Neural cell (in vitro differentiated cells): ENCODE results near the gene GALNT2. TPM values are rescaled to one million over a fixed set of nuclear protein-coding genes. Genes with fewer than 3 reads are reported as not detected.

Experiments used
- H2AFZ ChIP-seq: fragments of 200-600, 300-800 bp; sonication (generic), shearing (Covaris generic); 2 replicates; pipeline ENCODE4 v1.6.0; 2014; ENCODE audit warnings: low read depth, mild to moderate bottlenecking, antibody characterized with exemption, low read length, moderate library complexity
- H3F3A ChIP-seq: fragments of 200-600 bp; shearing (Covaris generic); 2 replicates; pipeline ENCODE4 v1.6.1; 2016; ENCODE audit warnings: mild to moderate bottlenecking, moderate library complexity, mixed read lengths, antibody characterized with exemption, low read length; ENCODE audit not compliant: insufficient read depth, poor library complexity, severe bottlenecking
- H3K27ac ChIP-seq: fragments of 200-600, 300-800 bp; sonication (generic), shearing (Covaris generic); 2 replicates; pipeline ENCODE4 v1.5.1; 2014; ENCODE audit warnings: mild to moderate bottlenecking, low read length, moderate library complexity
- H3K27me3 ChIP-seq: fragments of 300-800, 200-600 bp; sonication (generic), shearing (Covaris generic); 2 replicates; pipeline ENCODE4 v1.6.0; 2014; ENCODE audit warnings: mild to moderate bottlenecking, low read depth, low read length, moderate library complexity; ENCODE audit not compliant: insufficient read depth
- H3K36me3 ChIP-seq: fragments of 300-800, 200-600 bp; sonication (generic), shearing (Covaris generic); 2 replicates; pipeline ENCODE4 v1.5.1; 2014; ENCODE audit warnings: mild to moderate bottlenecking, antibody characterized with exemption, low read length, moderate library complexity; ENCODE audit not compliant: insufficient read depth
- H3K4me2 ChIP-seq: fragments of 300-800, 200-600 bp; sonication (generic), shearing (Covaris generic); 2 replicates; pipeline ENCODE4 v1.6.0; 2014; ENCODE audit warnings: mild to moderate bottlenecking, low read length
- H3K4me3 ChIP-seq: fragments of 300-800, 200-600 bp; sonication (generic), shearing (Covaris generic); 2 replicates; pipeline ENCODE4 v1.5.1; 2014; ENCODE audit warnings: mild to moderate bottlenecking, low read length, moderate library complexity
- H3K79me2 ChIP-seq: fragments of 200-600 bp; shearing (Covaris generic); replicated peaks from 2 replicates; pipeline ENCODE4 v1.6.0; 2014; ENCODE audit warnings: mild to moderate bottlenecking, low read length, moderate library complexity; ENCODE audit not compliant: insufficient read depth
- H3K9ac ChIP-seq: fragments of 300-800, 200-600 bp; sonication (generic), shearing (Covaris generic); 2 replicates; pipeline ENCODE4 v1.6.1; 2016; ENCODE audit warnings: mild to moderate bottlenecking, low read length, mixed read lengths
- H3K9me2 ChIP-seq: fragments of 200-600 bp; shearing (Covaris generic); 2 replicates; pipeline ENCODE4 v1.6.1; 2016; ENCODE audit warnings: mild to moderate bottlenecking, low read length, mixed read lengths; ENCODE audit not compliant: insufficient read depth
- H3K9me3 ChIP-seq: fragments of 200-600, 300-800 bp; sonication (generic), shearing (Covaris generic); 2 replicates; pipeline ENCODE4 v1.6.1; 2016; ENCODE audit warnings: mild to moderate bottlenecking, mixed run types, low read length, moderate library complexity, mixed read lengths
- H4K20me1 ChIP-seq: fragments of 200-600 bp; shearing (Covaris generic); 2 replicates; pipeline ENCODE4 v1.6.1; 2016; ENCODE audit warnings: mild to moderate bottlenecking, mixed run types; ENCODE audit not compliant: insufficient read depth
- EP300 ChIP-seq: fragments of 450-650 bp; conservative IDR thresholded peaks from 2 replicates; pipeline ENCODE4 v1.6.1; 2014; ENCODE audit warnings: antibody characterized with exemption, mild to moderate bottlenecking, moderate library complexity; ENCODE audit not compliant: poor library complexity, severe bottlenecking
- EZH2 ChIP-seq: fragments of 200-600, 300-800 bp; shearing (Covaris generic), sonication (generic); IDR thresholded peaks from 2 replicates; pipeline ENCODE4 v1.6.1; 2014; ENCODE audit warnings: antibody characterized with exemption, low read length, borderline replicate concordance, mild to moderate bottlenecking; ENCODE audit not compliant: insufficient read depth, poor library complexity, severe bottlenecking
- MXI1 ChIP-seq: fragments of 450-650 bp; conservative IDR thresholded peaks from 2 replicates; pipeline ENCODE4 v1.6.1; 2014; ENCODE audit warnings: antibody characterized with exemption, mild to moderate bottlenecking; ENCODE audit not compliant: poor library complexity, severe bottlenecking
- POLR2AphosphoS5 ChIP-seq: IDR thresholded peaks from 2 replicates; pipeline ENCODE4 v1.6.1; 2012
- RAD21 ChIP-seq: fragments of 450-650 bp; conservative IDR thresholded peaks from 2 replicates; pipeline ENCODE4 v1.6.1; 2014; ENCODE audit warnings: antibody characterized with exemption, mild to moderate bottlenecking, moderate library complexity
- SMC3 ChIP-seq: fragments of 450-650 bp; conservative IDR thresholded peaks from 2 replicates; pipeline ENCODE4 v1.6.1; 2014; ENCODE audit warnings: antibody characterized with exemption, mild to moderate bottlenecking, moderate library complexity; ENCODE audit not compliant: poor library complexity
- TAF1 ChIP-seq: IDR thresholded peaks from 2 replicates; pipeline ENCODE4 v1.6.1; 2012; ENCODE audit warnings: low read depth
- polyA plus RNA-seq: library from polyadenylated mRNA; depleted of rRNA; stranded (reverse); fragments of >200 nt; gene quantifications from 2 replicates; pipeline ENCODE4 v1.2.3, GENCODE V29; 2014
- TF ChIP-seq, protein P1 (sequence below): fragments of 450-650 bp; IDR thresholded peaks from 2 replicates; pipeline ENCODE4 v1.5.1; 2014; ENCODE audit warnings: antibody characterized with exemption, mild to moderate bottlenecking, moderate library complexity; ENCODE audit not compliant: poor library complexity, severe bottlenecking
- TF ChIP-seq, protein P2 (sequence below): IDR thresholded peaks from 2 replicates; pipeline ENCODE4 v1.6.1; 2012; ENCODE audit warnings: borderline replicate concordance

Gene GALNT2
- polyA plus RNA-seq, 1 donor from 2014 or later = 38.8 TPM

DNA sequence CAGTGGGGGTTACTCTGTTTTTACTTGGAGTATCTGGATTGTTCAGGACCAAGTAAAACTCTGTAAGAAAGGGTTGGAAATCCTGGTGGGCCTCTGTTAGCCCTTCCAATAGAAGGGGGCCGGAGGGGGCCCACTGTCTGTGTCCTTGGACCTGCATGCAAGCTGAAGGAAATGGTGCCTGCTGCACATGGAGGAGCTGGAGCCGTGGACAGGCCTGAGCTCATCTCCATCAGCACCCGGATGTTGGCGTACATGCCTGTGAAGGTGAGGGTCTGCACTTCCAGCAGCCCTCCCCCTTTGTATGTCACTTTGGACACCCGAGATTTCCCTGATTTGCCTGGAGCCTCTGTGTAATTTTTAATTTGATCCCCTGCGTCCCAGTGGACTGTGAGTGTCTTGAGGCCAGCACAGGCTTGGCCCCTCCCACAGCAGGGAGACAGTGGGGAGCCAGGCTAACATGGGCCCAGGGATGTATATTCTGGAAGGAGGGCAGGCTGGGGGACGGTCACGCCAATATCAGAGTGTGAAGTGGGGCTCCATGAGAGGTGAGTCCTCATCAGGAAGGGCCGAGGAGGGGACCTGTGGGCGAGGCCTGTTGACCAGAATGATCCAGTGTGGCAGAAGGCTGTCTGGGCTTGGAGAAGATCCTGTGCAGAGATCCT, 16.8 kb downstream of the GALNT2 start:
- no peak overlapping the region for H3K4me2 ChIP-seq
- no peaks in the 10 kb centered on the region for H3K27me3 ChIP-seq
- H4K20me1 ChIP-seq = no peaks in the 10 kb centered on the region
- H3K79me2 ChIP-seq = peaks cover 66% of the 10 kb centered on the region
- H3K9me3 ChIP-seq = no peaks in the 10 kb centered on the region
- H3K36me3 ChIP-seq = no peaks in the 10 kb centered on the region
- no peaks in the 10 kb centered on the region for H3F3A ChIP-seq
- H3K27ac ChIP-seq = no peak overlapping the region
- TF ChIP-seq, protein P1, sequence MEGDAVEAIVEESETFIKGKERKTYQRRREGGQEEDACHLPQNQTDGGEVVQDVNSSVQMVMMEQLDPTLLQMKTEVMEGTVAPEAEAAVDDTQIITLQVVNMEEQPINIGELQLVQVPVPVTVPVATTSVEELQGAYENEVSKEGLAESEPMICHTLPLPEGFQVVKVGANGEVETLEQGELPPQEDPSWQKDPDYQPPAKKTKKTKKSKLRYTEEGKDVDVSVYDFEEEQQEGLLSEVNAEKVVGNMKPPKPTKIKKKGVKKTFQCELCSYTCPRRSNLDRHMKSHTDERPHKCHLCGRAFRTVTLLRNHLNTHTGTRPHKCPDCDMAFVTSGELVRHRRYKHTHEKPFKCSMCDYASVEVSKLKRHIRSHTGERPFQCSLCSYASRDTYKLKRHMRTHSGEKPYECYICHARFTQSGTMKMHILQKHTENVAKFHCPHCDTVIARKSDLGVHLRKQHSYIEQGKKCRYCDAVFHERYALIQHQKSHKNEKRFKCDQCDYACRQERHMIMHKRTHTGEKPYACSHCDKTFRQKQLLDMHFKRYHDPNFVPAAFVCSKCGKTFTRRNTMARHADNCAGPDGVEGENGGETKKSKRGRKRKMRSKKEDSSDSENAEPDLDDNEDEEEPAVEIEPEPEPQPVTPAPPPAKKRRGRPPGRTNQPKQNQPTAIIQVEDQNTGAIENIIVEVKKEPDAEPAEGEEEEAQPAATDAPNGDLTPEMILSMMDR = no peak
- no peak overlapping the region for H3K9ac ChIP-seq
- no peak overlapping the region for H2AFZ ChIP-seq
- no peak overlapping the region for H3K4me3 ChIP-seq
- no peaks in the 10 kb centered on the region for H3K9me2 ChIP-seq

DNA sequence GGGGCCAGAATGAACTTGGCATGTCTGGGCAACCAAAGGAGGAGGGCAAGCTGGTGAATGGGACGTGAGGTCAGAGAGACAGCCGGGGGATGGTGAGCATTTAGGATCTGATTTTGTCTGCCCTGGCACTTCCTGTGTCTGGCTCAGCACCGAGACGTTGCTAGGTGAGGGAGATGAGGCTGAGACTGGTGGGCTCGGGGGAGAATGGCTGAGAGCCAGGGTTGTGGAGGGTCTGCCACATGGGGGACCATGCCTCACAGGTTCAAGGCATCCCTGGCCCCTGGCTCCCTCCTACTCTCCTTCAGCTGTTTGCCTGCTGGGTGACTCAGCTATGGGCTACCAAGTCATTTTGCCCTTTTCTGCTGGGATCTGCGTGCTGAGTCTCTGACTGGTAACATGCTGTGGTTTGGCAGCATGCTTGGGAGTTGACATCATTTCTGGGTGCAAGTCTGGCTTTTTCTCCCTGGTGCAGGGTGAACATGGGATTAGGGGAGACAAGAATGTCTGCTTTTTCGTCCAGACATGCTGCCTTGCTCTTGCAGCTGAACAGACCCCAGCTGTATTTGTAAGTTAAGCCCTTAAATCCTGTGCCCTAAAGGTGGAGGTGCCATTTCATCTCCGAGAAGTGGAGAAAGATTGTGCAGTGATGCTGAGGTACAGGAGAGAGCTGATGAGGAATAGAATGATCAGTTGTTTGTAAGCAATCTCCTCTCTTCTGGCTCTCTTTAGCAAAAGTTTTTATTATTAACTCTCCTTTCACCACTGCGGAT, 17.6 kb downstream of the GALNT2 start:
- no peaks in the 10 kb centered on the region for H3K9me3 ChIP-seq
- H3K4me2 ChIP-seq = no peak overlapping the region
- no peak overlapping the region for H2AFZ ChIP-seq
- H3F3A ChIP-seq = no peaks in the 10 kb centered on the region
- no peak overlapping the region for H3K27ac ChIP-seq
- no peaks in the 10 kb centered on the region for H3K36me3 ChIP-seq
- H3K9me2 ChIP-seq = no peaks in the 10 kb centered on the region
- H4K20me1 ChIP-seq = no peaks in the 10 kb centered on the region
- H3K4me3 ChIP-seq = no peak overlapping the region
- no peak overlapping the region for H3K9ac ChIP-seq
- TF ChIP-seq EP300 (no peak), TAF1 (no peak), POLR2AphosphoS5 (no peak), RAD21 (no peak), SMC3 (no peak), EZH2 (no peak), MXI1 (no peak)
- TF ChIP-seq, protein P2, sequence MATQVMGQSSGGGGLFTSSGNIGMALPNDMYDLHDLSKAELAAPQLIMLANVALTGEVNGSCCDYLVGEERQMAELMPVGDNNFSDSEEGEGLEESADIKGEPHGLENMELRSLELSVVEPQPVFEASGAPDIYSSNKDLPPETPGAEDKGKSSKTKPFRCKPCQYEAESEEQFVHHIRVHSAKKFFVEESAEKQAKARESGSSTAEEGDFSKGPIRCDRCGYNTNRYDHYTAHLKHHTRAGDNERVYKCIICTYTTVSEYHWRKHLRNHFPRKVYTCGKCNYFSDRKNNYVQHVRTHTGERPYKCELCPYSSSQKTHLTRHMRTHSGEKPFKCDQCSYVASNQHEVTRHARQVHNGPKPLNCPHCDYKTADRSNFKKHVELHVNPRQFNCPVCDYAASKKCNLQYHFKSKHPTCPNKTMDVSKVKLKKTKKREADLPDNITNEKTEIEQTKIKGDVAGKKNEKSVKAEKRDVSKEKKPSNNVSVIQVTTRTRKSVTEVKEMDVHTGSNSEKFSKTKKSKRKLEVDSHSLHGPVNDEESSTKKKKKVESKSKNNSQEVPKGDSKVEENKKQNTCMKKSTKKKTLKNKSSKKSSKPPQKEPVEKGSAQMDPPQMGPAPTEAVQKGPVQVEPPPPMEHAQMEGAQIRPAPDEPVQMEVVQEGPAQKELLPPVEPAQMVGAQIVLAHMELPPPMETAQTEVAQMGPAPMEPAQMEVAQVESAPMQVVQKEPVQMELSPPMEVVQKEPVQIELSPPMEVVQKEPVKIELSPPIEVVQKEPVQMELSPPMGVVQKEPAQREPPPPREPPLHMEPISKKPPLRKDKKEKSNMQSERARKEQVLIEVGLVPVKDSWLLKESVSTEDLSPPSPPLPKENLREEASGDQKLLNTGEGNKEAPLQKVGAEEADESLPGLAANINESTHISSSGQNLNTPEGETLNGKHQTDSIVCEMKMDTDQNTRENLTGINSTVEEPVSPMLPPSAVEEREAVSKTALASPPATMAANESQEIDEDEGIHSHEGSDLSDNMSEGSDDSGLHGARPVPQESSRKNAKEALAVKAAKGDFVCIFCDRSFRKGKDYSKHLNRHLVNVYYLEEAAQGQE = no peak
- TF ChIP-seq, protein P1 = no peak
- no peaks in the 10 kb centered on the region for H3K27me3 ChIP-seq
- H3K79me2 ChIP-seq = peaks cover 66% of the 10 kb centered on the region
